GM19023 (cell line): ENCODE data around the gene ITM2B.
"Not testable (repeated sequence)": the region's sequence is repeated elsewhere in the genome, so short reads cannot be mapped to it uniquely, and the experiment has no call there.

Source experiments
- ATAC-seq: cut with Tn5 transposase; IDR thresholded peaks from one replicate; pipeline ENCODE4 v1.9.1; 2021; ENCODE audit warnings: mild to moderate bottlenecking, moderate library complexity; ENCODE audit not compliant: unreplicated experiment

The ITM2B gene

GRCh38 chr13:48233046-48233888 is at the start of gene ITM2B:
TSS of gene ITM2B (plus strand) at chr13:48233206. CDS start at chr13:48233361, 155 bp downstream.
- peak; percentile 69 for ATAC-seq

- peak; percentile 55 for ATAC-seq
Observed at GRCh38 chr13:48184260-48184659, 48.7 kb upstream of the ITM2B start.

GRCh38 chr13:48185018-48185417 is 48.0 kb upstream of the ITM2B start:
- ATAC-seq = no peak

- ATAC-seq = no peak
Observed at GRCh38 chr13:48186722-48187121, 46.3 kb upstream of the ITM2B start.

GRCh38 chr13:48188131-48188530 is 44.9 kb upstream of the ITM2B start:
- ATAC-seq = no peak

GRCh38 chr13:48188601-48189000 is 44.4 kb upstream of the ITM2B start:
- no peak for ATAC-seq

- ATAC-seq = no peak
Observed at GRCh38 chr13:48189171-48189570, 43.8 kb upstream of the ITM2B start.

GRCh38 chr13:48192411-48192935 is 40.5 kb upstream of the ITM2B start:
- ATAC-seq = no peak

GRCh38 chr13:48194379-48194754 is 38.6 kb upstream of the ITM2B start:
- peak; percentile 54 for ATAC-seq

- no peak for ATAC-seq
Observed at GRCh38 chr13:48199404-48199946, 33.5 kb upstream of the ITM2B start.

GRCh38 chr13:48201044-48201443 is 32.0 kb upstream of the ITM2B start:
- no peak for ATAC-seq

GRCh38 chr13:48207207-48207606 is 25.8 kb upstream of the ITM2B start:
- ATAC-seq = not testable (repeated sequence)

- no peak for ATAC-seq
Observed at GRCh38 chr13:48210178-48210577, 22.8 kb upstream of the ITM2B start.

GRCh38 chr13:48214519-48215121 is 18.4 kb upstream of the ITM2B start:
- ATAC-seq = no peak

- ATAC-seq = not testable (repeated sequence)
Observed at GRCh38 chr13:48215511-48216203, 17.3 kb upstream of the ITM2B start.

- no peak for ATAC-seq
Observed at GRCh38 chr13:48216204-48216711, 16.7 kb upstream of the ITM2B start.

- no peak for ATAC-seq
Observed at GRCh38 chr13:48220592-48220980, 12.4 kb upstream of the ITM2B start.

GRCh38 chr13:48220981-48221685 is 11.9 kb upstream of the ITM2B start:
- no peak for ATAC-seq

- ATAC-seq = no peak
Observed at GRCh38 chr13:48221686-48222187, 11.3 kb upstream of the ITM2B start.
